DOHH2 (cell line): ENCODE measurements around the gene TEKT3.

ENCODE experiments used
- EZH2phosphoT487 ChIP-seq: fragments of 200-600 bp; sonication (generic); IDR thresholded peaks from 2 replicates; pipeline ENCODE4 v1.6.1; 2017; ENCODE audit warnings: borderline replicate concordance, mild to moderate bottlenecking, antibody characterized with exemption, low read length, moderate library complexity, mixed read lengths
- TF ChIP-seq, protein P1 (sequence below): fragments of 200-600 bp; sonication (generic); IDR thresholded peaks from one replicate; pipeline ENCODE4 v1.5.1; 2014; ENCODE audit warnings: antibody characterized with exemption, mild to moderate bottlenecking, low read depth, low read length; ENCODE audit not compliant: poor library complexity, severe bottlenecking

DNA sequence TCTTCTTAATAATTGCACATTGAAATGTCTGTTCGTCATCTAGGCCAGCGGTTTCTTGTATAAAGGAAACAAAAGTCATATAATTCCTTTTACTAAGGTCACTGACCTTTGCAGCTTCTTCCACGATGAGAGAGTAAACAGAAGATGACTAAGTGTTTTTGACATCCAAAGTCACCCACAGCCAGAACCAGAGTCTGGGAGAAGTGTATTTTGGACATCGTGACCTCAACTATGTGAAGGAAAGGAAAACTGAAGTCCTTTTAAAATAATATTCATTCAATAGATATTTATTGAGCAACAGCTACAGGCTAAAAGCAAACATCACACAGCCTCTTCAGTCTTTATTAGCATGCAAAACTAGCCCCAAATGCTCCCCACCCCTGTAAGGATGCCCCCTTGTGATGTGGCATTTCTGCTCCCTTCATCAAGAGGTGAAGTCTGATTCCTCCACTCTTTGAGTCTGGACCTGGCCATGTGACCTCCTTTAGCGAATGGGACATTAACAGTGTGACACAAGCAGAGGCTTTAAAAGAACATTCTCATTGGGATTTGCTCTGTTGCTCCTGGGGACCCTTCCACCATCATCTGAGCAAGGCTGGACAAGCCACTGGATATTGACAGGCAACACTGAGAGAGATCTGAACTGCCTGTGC, 68.1 kb downstream of the TEKT3 start:
- no peak for TF ChIP-seq EZH2phosphoT487
- TF ChIP-seq, protein P1, sequence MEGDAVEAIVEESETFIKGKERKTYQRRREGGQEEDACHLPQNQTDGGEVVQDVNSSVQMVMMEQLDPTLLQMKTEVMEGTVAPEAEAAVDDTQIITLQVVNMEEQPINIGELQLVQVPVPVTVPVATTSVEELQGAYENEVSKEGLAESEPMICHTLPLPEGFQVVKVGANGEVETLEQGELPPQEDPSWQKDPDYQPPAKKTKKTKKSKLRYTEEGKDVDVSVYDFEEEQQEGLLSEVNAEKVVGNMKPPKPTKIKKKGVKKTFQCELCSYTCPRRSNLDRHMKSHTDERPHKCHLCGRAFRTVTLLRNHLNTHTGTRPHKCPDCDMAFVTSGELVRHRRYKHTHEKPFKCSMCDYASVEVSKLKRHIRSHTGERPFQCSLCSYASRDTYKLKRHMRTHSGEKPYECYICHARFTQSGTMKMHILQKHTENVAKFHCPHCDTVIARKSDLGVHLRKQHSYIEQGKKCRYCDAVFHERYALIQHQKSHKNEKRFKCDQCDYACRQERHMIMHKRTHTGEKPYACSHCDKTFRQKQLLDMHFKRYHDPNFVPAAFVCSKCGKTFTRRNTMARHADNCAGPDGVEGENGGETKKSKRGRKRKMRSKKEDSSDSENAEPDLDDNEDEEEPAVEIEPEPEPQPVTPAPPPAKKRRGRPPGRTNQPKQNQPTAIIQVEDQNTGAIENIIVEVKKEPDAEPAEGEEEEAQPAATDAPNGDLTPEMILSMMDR: no peak
